K562 (cell line): ENCODE results near the gene RNU6-9. TPM values are rescaled to one million over a fixed set of nuclear protein-coding genes. Genes with fewer than 3 reads are reported as not detected.

Experiments
- ATF4 ChIP-seq: fragments of 450-650 bp; formaldehyde crosslinking; IDR thresholded peaks from 2 replicates; pipeline ENCODE4 v1.4.0; 2022; ENCODE audit warnings: mild to moderate bottlenecking, moderate library complexity
- BRF2 ChIP-seq: IDR thresholded peaks from 3 replicates; pipeline ENCODE4 v1.6.1; 2011; ENCODE audit warnings: borderline replicate concordance, mild to moderate bottlenecking; ENCODE audit not compliant: insufficient read length, insufficient read depth
- EP300 ChIP-seq: IDR thresholded peaks from 2 replicates; pipeline ENCODE4 v1.6.1; 2012; ENCODE audit warnings: low read length, improper control_type of control experiment
- KDM4B ChIP-seq, 2 experiments: fragments of 450-650 bp in 1 of 2; sonication (generic) in 1 of 2; IDR thresholded peaks; 2 replicates each; pipeline ENCODE4 v1.6.1; 2016 to 2017; ENCODE audit warnings: borderline replicate concordance in 2 of 2, antibody characterized with exemption in 1 of 2, low read depth in 1 of 2, mild to moderate bottlenecking in 1 of 2
- KLF16 ChIP-seq: IDR thresholded peaks from 2 replicates; pipeline ENCODE4 v1.6.1; 2016; ENCODE audit warnings: antibody characterized with exemption
- LARP7 ChIP-seq: fragments of 450-650 bp; IDR thresholded peaks from 2 replicates; pipeline ENCODE4 v1.6.1; 2016
- MAFF ChIP-seq: IDR thresholded peaks from 2 replicates; pipeline ENCODE4 v1.6.1; 2012; ENCODE audit warnings: low read length, improper control_type of control experiment
- MCM2 ChIP-seq: fragments of 450-650 bp; IDR thresholded peaks from 2 replicates; pipeline ENCODE4 v1.6.1; 2017; ENCODE audit warnings: low read depth, mild to moderate bottlenecking
- MYC ChIP-seq, 2 experiments: fragments of 250-450 bp in 1 of 2; sonication (Bioruptor Pico) in 1 of 2; IDR thresholded peaks; 2 replicates each; pipeline versions ENCODE4 v1.5.1 to v1.6.1; 2012 to 2021; ENCODE audit warnings: low read depth in 2 of 2, borderline replicate concordance in 1 of 2, improper control_type of control experiment in 1 of 2, low read length in 1 of 2, mild to moderate bottlenecking in 1 of 2, moderate library complexity in 1 of 2
- NCOA2 ChIP-seq, 2 experiments: fragments of 450-650 bp; IDR thresholded peaks; 2 replicates each; pipeline ENCODE4 v1.6.1; 2018; ENCODE audit warnings: mild to moderate bottlenecking in 2 of 2, moderate library complexity in 1 of 2; ENCODE audit not compliant: partially characterized antibody in 2 of 2
- NR3C1 ChIP-seq: sonication (generic); formaldehyde crosslinking; IDR thresholded peaks from 2 replicates; pipeline ENCODE4 v1.8.1; 2022; ENCODE audit warnings: missing genetic modification reagents
- POLR3G ChIP-seq: IDR thresholded peaks from 2 replicates; pipeline ENCODE4 v1.6.1; 2011; ENCODE audit not compliant: insufficient read length, insufficient replicate concordance; ENCODE audit errors: extremely low read depth
- TAF15 ChIP-seq: fragments of 200-400 bp; formaldehyde crosslinking; IDR thresholded peaks from 2 replicates; pipeline ENCODE4 v1.6.1; 2017; ENCODE audit warnings: mild to moderate bottlenecking, low read depth, low read length, moderate library complexity
- ZNF253 ChIP-seq: fragments of 250-450 bp; sonication (Bioruptor Pico); conservative IDR thresholded peaks from 2 replicates; pipeline ENCODE4 v1.6.1; 2021; ENCODE audit warnings: mild to moderate bottlenecking
- ZNF318 ChIP-seq, 2 experiments: fragments of 450-650 bp; IDR thresholded peaks; 2 replicates each; pipeline ENCODE4 v1.6.1; 2016; ENCODE audit warnings: mild to moderate bottlenecking in 2 of 2, borderline replicate concordance in 1 of 2, low read depth in 1 of 2, moderate library complexity in 1 of 2
- ZNF444 ChIP-seq: fragments of 250-450 bp; sonication (Bioruptor Pico); IDR thresholded peaks from 2 replicates; pipeline ENCODE4 v1.4.0; 2020; ENCODE audit warnings: mild to moderate bottlenecking, moderate library complexity
- ZNF589 ChIP-seq: fragments of 200-800 bp; sonication (Bioruptor generic); IDR thresholded peaks from 2 replicates; pipeline ENCODE4 v1.6.1; 2016; ENCODE audit warnings: low read depth, missing genetic modification characterization, missing compliant biosample characterization
- polyA plus RNA-seq, 8 experiments: library from polyadenylated mRNA; depleted of rRNA in 4 of 8; stranded (reverse) in 5 of 8; unstranded in 3 of 8; fragments of >200 nt; fragmentation: Nextera tagmentation in 2 of 8; fragmentation: Illumina TruSeq in 1 of 8; extraction: Ambion mirVana in 2 of 8; extraction: Trizol in 1 of 8; gene quantifications; 2 replicates each; pipeline versions ENCODE4 v1.2.1 to v1.2.3, GENCODE V29; 2011 to 2014; ENCODE audit warnings: inconsistent platforms in 1 of 8, missing spikeins in 1 of 8
- total RNA-seq, 7 experiments: library from RNA; depleted of rRNA in 6 of 7; stranded (reverse); fragments of >200 nt in 6 of 7; fragmentation: Illumina TruSeq in 2 of 7; extraction: Trizol in 2 of 7; gene quantifications; 2 replicates each; pipeline versions ENCODE4 v1.2.1 to v1.2.3, GENCODE V29; 2011 to 2021; ENCODE audit warnings: low replicate concordance in 1 of 7

RNU6-9 gene
- total and polyA plus RNA-seq, 9 of the 15 experiments (the other 6 are each of a cell fraction or from before 2014, with no cell fraction given): not detected

GRCh38 chr19:907183-907853, 14.0 kb downstream of the RNU6-9 start (continued):
- TF ChIP-seq ZNF318 (IDR thresholded peaks at IDR 0.05; ENCODE audit: borderline replicate concordance in 1 of 2, low read depth in 1 of 2) (peak in 1 of 2 experiments; percentile 78; a peak in 2 of 4 replicates), EP300 (peak; percentile 97), KLF16 (peak; percentile 90), ZNF253 (no peak), LARP7 (no peak), TAF15 (no peak), ATF4 (CRISPR knock-in tag) (peak; percentile 72), BRF2 (no peak), KDM4B (IDR thresholded peaks at IDR 0.05; ENCODE audit: borderline replicate concordance in 2 of 2, low read depth in 1 of 2) (peak in 1 of 2 experiments; percentile 99; a peak in 2 of 4 replicates), NR3C1 (CRISPR knock-in tag) (no peak), POLR3G (no peak), ZNF589 (CRISPR knock-in tag) (no peak), ZNF444 (no peak), MCM2 (no peak), MAFF (no peak), NCOA2 (IDR thresholded peaks at IDR 0.05; ENCODE audit: partially characterized antibody in 2 of 2) (no peak), MYC (IDR thresholded peaks at IDR 0.05; ENCODE audit: low read depth, low read length) (peak; percentile 67; the same call in 1 of the 2 replicates), MYC (CRISPR knock-in tag; IDR thresholded peaks at IDR 0.05; ENCODE audit: borderline replicate concordance, low read depth) (no peak)
